ENCODE data around the gene RSPO4.

RSPO4 gene

GRCh38 chr20:910870-911770, 91.0 kb downstream of the RSPO4 start:
- Histone ChIP-seq H3K9ac (no peak overlapping the region), H3K27me3 (ENCODE audit: control insufficient read depth, insufficient read depth, low read length) (no peaks in the 10 kb centered on the region), H3K27ac (no peak overlapping the region), H3K9me3 (ENCODE audit: control insufficient read depth, low read length) (no peaks in the 10 kb centered on the region), H3K79me2 (no peaks in the 10 kb centered on the region), H3K4me3 (ENCODE audit: low read depth, low read length) (no peak overlapping the region), H3K36me3 (ENCODE audit: control insufficient read depth, insufficient read depth, low read length) (no peaks in the 10 kb centered on the region), H3K4me2 (ENCODE audit: low read length) (no peak overlapping the region), H3K4me1 (no peaks in the 10 kb centered on the region), H2AFZ (no peak overlapping the region)
- TF ChIP-seq CTCF (IDR thresholded peaks at IDR 0.05): no peak

- Histone ChIP-seq H3K27ac (no peak overlapping the region), H3K9ac (no peak overlapping the region), H3K4me3 (ENCODE audit: low read depth, low read length) (no peak overlapping the region), H3K27me3 (ENCODE audit: control insufficient read depth, insufficient read depth, low read length) (no peaks in the 10 kb centered on the region), H3K79me2 (no peaks in the 10 kb centered on the region), H3K9me3 (ENCODE audit: control insufficient read depth, low read length) (no peaks in the 10 kb centered on the region), H2AFZ (no peak overlapping the region), H3K4me2 (ENCODE audit: low read length) (no peak overlapping the region), H3K4me1 (no peaks in the 10 kb centered on the region), H3K36me3 (ENCODE audit: control insufficient read depth, insufficient read depth, low read length) (no peaks in the 10 kb centered on the region)
- no peak for TF ChIP-seq CTCF (IDR thresholded peaks at IDR 0.05)
These were observed 91.8 kb downstream of the RSPO4 start for GRCh38 chr20:910132-910869.

- no peak overlapping the region for H2AFZ ChIP-seq
- H3K9ac ChIP-seq: no peak overlapping the region
- no peak overlapping the region for H3K4me3 ChIP-seq (ENCODE audit: low read depth, low read length)
- H3K4me2 ChIP-seq (ENCODE audit: low read length): no peak overlapping the region
- no peaks in the 10 kb centered on the region for H3K4me1 ChIP-seq
- no peak for TF ChIP-seq CTCF (IDR thresholded peaks at IDR 0.05)
- no peaks in the 10 kb centered on the region for H3K9me3 ChIP-seq (ENCODE audit: control insufficient read depth, low read length)
- no peaks in the 10 kb centered on the region for H3K36me3 ChIP-seq (ENCODE audit: control insufficient read depth, insufficient read depth, low read length)
- no peaks in the 10 kb centered on the region for H3K79me2 ChIP-seq
- no peaks in the 10 kb centered on the region for H3K27me3 ChIP-seq (ENCODE audit: control insufficient read depth, insufficient read depth, low read length)
- no peak overlapping the region for H3K27ac ChIP-seq
These were observed 92.5 kb downstream of the RSPO4 start for GRCh38 chr20:909641-910040.
